Gastroesophageal sphincter (tissue), 4 donors: ENCODE data around the gene CEP63. TPM values are rescaled to one million over a fixed set of nuclear protein-coding genes. Genes with fewer than 3 reads are reported as not detected.

Experiments used
- ATAC-seq: fragments of 150-250 bp; one replicate; pipeline ENCODE4 v1.9.1; 2016; ENCODE audit warnings: mild to moderate bottlenecking, moderate library complexity
- H3K27ac ChIP-seq, 4 donors: fragments of 200-600 bp; sonication (generic) in 3 of 4; 1 replicate in 3 of 4; 2 replicates in 1 of 4; pipeline ENCODE4 v1.5.1; 2016 to 2019
- H3K27me3 ChIP-seq: fragments of 200-600 bp; sonication (generic); one replicate; pipeline ENCODE4 v1.5.1; 2019
- H3K36me3 ChIP-seq, 2 donors: fragments of 200-600 bp; sonication (generic); one replicate each; pipeline ENCODE4 v1.5.1; 2019; ENCODE audit warnings: control low read depth in 1 of 2
- H3K4me1 ChIP-seq, 3 donors: fragments of 200-600 bp; sonication (generic); 1 replicate in 2 of 3; 2 replicates in 1 of 3; pipeline ENCODE4 v1.5.1; 2016 to 2019; ENCODE audit warnings: control low read depth in 2 of 3
- H3K4me3 ChIP-seq, 2 donors: fragments of 200-600 bp; sonication (generic); one replicate each; pipeline ENCODE4 v1.5.1; 2019; ENCODE audit warnings: mild to moderate bottlenecking in 1 of 2, moderate library complexity in 1 of 2
- H3K9me3 ChIP-seq, 3 donors: fragments of 200-600 bp; sonication (generic); one replicate each; pipeline ENCODE4 v1.5.1; 2017 to 2019; ENCODE audit warnings: control low read depth in 2 of 3
- CTCF ChIP-seq, 4 experiments: fragments of 200-600 bp in 2 of 4; fragments of 450-650 bp in 2 of 4; sonication (generic) in 1 of 4; IDR thresholded peaks; one replicate each; pipeline ENCODE4 v1.5.1; 2017 to 2019; ENCODE audit warnings: antibody characterized with exemption in 4 of 4, mild to moderate bottlenecking in 2 of 4, moderate library complexity in 2 of 4
- EP300 ChIP-seq: sonication (generic); formaldehyde crosslinking; IDR thresholded peaks from one replicate; pipeline ENCODE4 v1.6.1; 2017; ENCODE audit warnings: antibody characterized with exemption, mild to moderate bottlenecking
- POLR2A ChIP-seq, 2 donors: fragments of 450-650 bp; IDR thresholded peaks; one replicate each; pipeline ENCODE4 v1.6.1; 2017; ENCODE audit warnings: antibody characterized with exemption in 2 of 2, mild to moderate bottlenecking in 2 of 2, moderate library complexity in 1 of 2
- POLR2AphosphoS5 ChIP-seq: sonication (generic); formaldehyde crosslinking; IDR thresholded peaks from one replicate; pipeline ENCODE4 v1.6.1; 2017; ENCODE audit warnings: antibody characterized with exemption
- WGBS, 2 donors: methylation state at CpG; one replicate each; pipeline ENCODE4 v1.1.5; 2018; ENCODE audit warnings: low coverage in 1 of 2; 5-methylcytosine and 5-hydroxymethylcytosine counted together
- total RNA-seq, 4 donors: library from RNA; depleted of rRNA; stranded (reverse); fragments of >200 nt; gene quantifications; one replicate each; pipeline ENCODE4 v1.1.0, GENCODE V29; 2016

Gene CEP63
- total RNA-seq, 4 donors from 2014 or later, result 17.9 to 30.1 (median 25.9) TPM

- ATAC-seq, result no peak
- 100% methylated on average over 1 of the region's 1 CpG for WGBS, 2 donors
- peaks cover 0 to 13% (median 0%) of the 10 kb centered on the region in 3 donors for H3K9me3 ChIP-seq
- peaks cover 0 to 22% of the 10 kb centered on the region in 2 donors for H3K36me3 ChIP-seq
- H3K4me1 ChIP-seq, result no peaks in the 10 kb centered on the region
- no peak overlapping the region for H3K4me3 ChIP-seq
- TF ChIP-seq CTCF (IDR thresholded peaks at IDR 0.05) (no peak), POLR2A (IDR thresholded peaks at IDR 0.05) (no peak), POLR2AphosphoS5 (no peak), EP300 (no peak)
- no peaks in the 10 kb centered on the region for H3K27me3 ChIP-seq
- no peak overlapping the region for H3K27ac ChIP-seq
These were observed 17.4 kb downstream of the CEP63 start for GRCh38 chr3:134503266-134503665.

- no peak for TF ChIP-seq POLR2A (IDR thresholded peaks at IDR 0.05)
- no peak for TF ChIP-seq POLR2AphosphoS5
- TF ChIP-seq EP300, result no peak
- no peak for TF ChIP-seq CTCF (IDR thresholded peaks at IDR 0.05)
- no peaks in the 10 kb centered on the region for H3K27me3 ChIP-seq
- no peak overlapping the region for H3K4me3 ChIP-seq
- H3K4me1 ChIP-seq, result no peaks in the 10 kb centered on the region
- H3K36me3 ChIP-seq, result peaks cover 0 to 29% of the 10 kb centered on the region in 2 donors
- 88 to 100% methylated on average over 2 of the region's 3 CpGs for WGBS, 2 donors
- ATAC-seq, result no peak
- H3K9me3 ChIP-seq, result peaks cover 0 to 13% (median 0%) of the 10 kb centered on the region in 3 donors
- H3K27ac ChIP-seq, result no peak overlapping the region
These were observed 18.3 kb downstream of the CEP63 start for GRCh38 chr3:134504132-134504531.

- no CpG with 5 or more reads among the region's 3 CpGs for whole genome bisulfite sequencing, 2 donors
- Histone ChIP-seq H3K4me3 (no peak overlapping the region), H3K9me3 (peaks cover 0 to 13% (median 0%) of the 10 kb centered on the region in 3 donors), H3K36me3 (peaks cover 0 to 37% of the 10 kb centered on the region in 2 donors), H3K27ac (no peak overlapping the region), H3K27me3 (no peaks in the 10 kb centered on the region), H3K4me1 (no peaks in the 10 kb centered on the region)
- no peak for ATAC-seq
- TF ChIP-seq POLR2A (IDR thresholded peaks at IDR 0.05) (no peak), EP300 (no peak), CTCF (IDR thresholded peaks at IDR 0.05) (no peak), POLR2AphosphoS5 (no peak)
These were observed 19.6 kb downstream of the CEP63 start for GRCh38 chr3:134505485-134505884.

- Histone ChIP-seq H3K4me3 (no peak overlapping the region), H3K36me3 (peaks cover 0 to 53% of the 10 kb centered on the region in 2 donors), H3K4me1 (peaks cover 0 to 5% (median 0%) of the 10 kb centered on the region in 3 donors), H3K27ac (no peak overlapping the region), H3K9me3 (no peaks in the 10 kb centered on the region), H3K27me3 (no peaks in the 10 kb centered on the region)
- 94% methylated on average over 2 of the region's 2 CpGs; no CpG with 5 or more reads in 1 of the 2 donors for whole genome bisulfite sequencing, 2 donors
- ATAC-seq, result no peak
- TF ChIP-seq EP300 (no peak), POLR2A (IDR thresholded peaks at IDR 0.05) (no peak), CTCF (IDR thresholded peaks at IDR 0.05) (no peak), POLR2AphosphoS5 (no peak)
These were observed 25.6 kb downstream of the CEP63 start for GRCh38 chr3:134511500-134511899.

GRCh38 chr3:134516905-134517304, 31.0 kb downstream of the CEP63 start:
- WGBS, 2 donors, result 55 to 70% methylated on average over 2 to 3 of the region's 3 CpGs
- no peak for ATAC-seq
- H3K27me3 ChIP-seq, result no peaks in the 10 kb centered on the region
- peaks cover 0 to 12% of the 10 kb centered on the region in 2 donors for H3K36me3 ChIP-seq
- no peak overlapping the region for H3K27ac ChIP-seq
- H3K4me3 ChIP-seq, result no peak overlapping the region
- peaks cover 0 to 5% (median 0%) of the 10 kb centered on the region in 3 donors for H3K4me1 ChIP-seq
- peaks cover 0 to 4% (median 0%) of the 10 kb centered on the region in 3 donors for H3K9me3 ChIP-seq
- TF ChIP-seq EP300 (no peak), POLR2A (IDR thresholded peaks at IDR 0.05) (no peak), CTCF (IDR thresholded peaks at IDR 0.05) (no peak), POLR2AphosphoS5 (no peak)
